DND-41 (cell line): Measurements from ENCODE around the gene SIRT5.

ENCODE experiments used
- ATAC-seq: fragments of 200-7000 bp; cut with Tn5 transposase; 3 replicates; pipeline ENCODE4 v1.9.1; 2021; ENCODE audit warnings: low read depth; ENCODE audit not compliant: insufficient read depth
- DNase-seq: peaks from one replicate; pipeline ENCODE4 v3.0.0-alpha.2; 2020
- H2AFZ ChIP-seq: 2 replicates; pipeline ENCODE4 v1.6.0; 2012; ENCODE audit warnings: low read depth, low read length
- H3K27ac ChIP-seq: 2 replicates; pipeline ENCODE4 v1.5.1; 2012; ENCODE audit warnings: low read length, inconsistent platforms
- H3K27me3 ChIP-seq: fragments of 200-600 bp; sonication (generic); 2 replicates; pipeline ENCODE4 v1.6.0; 2012; ENCODE audit warnings: low read length, mild to moderate bottlenecking, inconsistent platforms; ENCODE audit not compliant: insufficient read depth, poor library complexity
- H3K36me3 ChIP-seq: 2 replicates; pipeline ENCODE4 v1.5.1; 2012; ENCODE audit warnings: low read length, inconsistent platforms; ENCODE audit not compliant: insufficient read depth
- H3K4me1 ChIP-seq: 2 replicates; pipeline ENCODE4 v1.5.1; 2012; ENCODE audit warnings: mild to moderate bottlenecking, low read length; ENCODE audit not compliant: insufficient read depth
- H3K4me2 ChIP-seq: 2 replicates; pipeline ENCODE4 v1.6.0; 2012; ENCODE audit warnings: mild to moderate bottlenecking, moderate library complexity, low read length, inconsistent platforms; ENCODE audit not compliant: insufficient read depth
- H3K4me3 ChIP-seq, 2 experiments: fragments of 200-600 bp in 1 of 2; shearing (Covaris generic) in 1 of 2; 2 replicates each; pipeline ENCODE4 v1.5.1; 2012 to 2016; ENCODE audit warnings: inconsistent platforms in 2 of 2, low read length in 2 of 2, mild to moderate bottlenecking in 2 of 2, low read depth in 1 of 2, moderate library complexity in 1 of 2
- H3K79me2 ChIP-seq: 2 replicates; pipeline ENCODE4 v1.6.0; 2012; ENCODE audit warnings: low read length, inconsistent platforms; ENCODE audit not compliant: insufficient read depth
- H3K9ac ChIP-seq: 2 replicates; pipeline ENCODE4 v1.6.0; 2012; ENCODE audit warnings: low read depth, mild to moderate bottlenecking, inconsistent platforms, low read length, moderate library complexity
- H3K9me3 ChIP-seq: 2 replicates; pipeline ENCODE4 v1.5.1; 2012; ENCODE audit warnings: low read length, moderate library complexity, mild to moderate bottlenecking, inconsistent platforms; ENCODE audit not compliant: insufficient read depth, severe bottlenecking
- H4K20me1 ChIP-seq: 2 replicates; pipeline ENCODE4 v1.6.0; 2012; ENCODE audit warnings: low read length; ENCODE audit not compliant: insufficient read depth
- CTCF ChIP-seq: IDR thresholded peaks from 2 replicates; pipeline ENCODE4 v1.5.1; 2012; ENCODE audit warnings: borderline replicate concordance, low read length, moderate library complexity, mild to moderate bottlenecking; ENCODE audit not compliant: poor library complexity, severe bottlenecking; ENCODE audit errors: extremely low read depth
- EZH2 ChIP-seq: IDR thresholded peaks from 3 replicates; pipeline ENCODE4 v1.6.1; 2012; ENCODE audit warnings: borderline replicate concordance, low read depth, mild to moderate bottlenecking, moderate library complexity, low read length, inconsistent platforms; ENCODE audit not compliant: severe bottlenecking

SIRT5 gene

GRCh38 chr6:13653296-13653695 is 78.9 kb downstream of the SIRT5 start:
- Histone ChIP-seq H3K27ac (no peak overlapping the region), H3K9ac (no peak overlapping the region), H3K4me3 (no peak overlapping the region), H3K79me2 (peaks cover 53% of the 10 kb centered on the region), H2AFZ (no peak overlapping the region), H4K20me1 (peaks cover 7% of the 10 kb centered on the region; the same call in 1 of the 2 replicates), H3K27me3 (no peaks in the 10 kb centered on the region), H3K4me1 (no peaks in the 10 kb centered on the region), H3K9me3 (no peaks in the 10 kb centered on the region), H3K4me2 (no peak overlapping the region), H3K36me3 (peaks cover 56% of the 10 kb centered on the region)
- TF ChIP-seq CTCF (no peak), EZH2 (no peak)
- ATAC-seq (no peak), DNase-seq (no peak)

DNA sequence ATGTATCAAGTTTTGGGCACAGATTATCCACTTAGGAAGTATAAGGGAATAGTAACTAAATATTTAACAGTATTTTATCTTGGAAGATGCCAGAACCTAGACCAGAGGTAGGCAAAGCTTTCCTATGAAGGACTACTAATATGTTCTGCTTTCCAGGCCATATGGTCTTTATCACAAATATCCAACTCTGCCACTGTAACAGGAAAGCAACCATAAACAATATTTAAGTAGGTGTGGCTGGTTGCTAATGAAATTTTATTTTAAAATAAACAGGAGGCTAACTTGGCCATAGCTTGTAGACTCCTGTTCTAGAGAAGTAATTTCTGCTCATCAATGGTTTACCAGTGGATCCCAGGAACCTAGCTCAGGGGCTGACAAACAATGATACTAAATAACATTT is 80.1 kb downstream of the SIRT5 start:
- TF ChIP-seq CTCF (no peak), EZH2 (no peak)
- Histone ChIP-seq H4K20me1 (peaks cover 13% of the 10 kb centered on the region; the same call in 1 of the 2 replicates), H3K9me3 (no peaks in the 10 kb centered on the region), H3K27ac (no peak overlapping the region), H3K4me1 (no peaks in the 10 kb centered on the region), H3K27me3 (no peaks in the 10 kb centered on the region), H3K36me3 (peaks cover 55% of the 10 kb centered on the region), H3K4me3 (no peak overlapping the region), H3K9ac (no peak overlapping the region), H3K4me2 (no peak overlapping the region), H3K79me2 (peaks cover 64% of the 10 kb centered on the region), H2AFZ (no peak overlapping the region)
- DNase-seq (no peak), ATAC-seq (no peak)

DNA sequence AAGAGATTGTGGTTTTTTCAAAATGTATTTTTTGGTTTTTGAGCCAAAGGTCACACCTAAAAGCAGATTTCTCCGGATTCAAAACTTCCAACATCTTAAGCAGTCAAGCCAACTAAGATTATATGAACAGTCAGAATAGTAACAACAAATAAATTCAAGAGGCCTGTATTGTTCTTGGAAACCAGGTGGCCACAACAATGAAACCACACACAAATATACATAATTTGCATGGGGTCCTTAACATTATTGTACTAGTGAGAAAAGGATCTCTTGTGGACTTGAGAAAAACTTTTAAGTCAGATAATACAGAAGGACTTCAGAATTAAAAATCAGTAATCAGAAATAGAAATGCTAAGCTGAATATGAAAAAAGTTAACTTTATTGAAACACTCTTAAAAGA is 81.3 kb downstream of the SIRT5 start:
- Histone ChIP-seq H3K9ac (no peak overlapping the region), H2AFZ (no peak overlapping the region), H3K4me3 (no peak overlapping the region), H3K79me2 (peaks cover 71% of the 10 kb centered on the region), H4K20me1 (peaks cover 22% of the 10 kb centered on the region; the same call in 1 of the 2 replicates), H3K36me3 (peaks cover 47% of the 10 kb centered on the region), H3K27ac (no peak overlapping the region), H3K9me3 (no peaks in the 10 kb centered on the region), H3K27me3 (no peaks in the 10 kb centered on the region), H3K4me2 (no peak overlapping the region), H3K4me1 (no peaks in the 10 kb centered on the region)
- ATAC-seq (no peak), DNase-seq (no peak)
- TF ChIP-seq EZH2 = no peak
- no peak for TF ChIP-seq CTCF

DNA sequence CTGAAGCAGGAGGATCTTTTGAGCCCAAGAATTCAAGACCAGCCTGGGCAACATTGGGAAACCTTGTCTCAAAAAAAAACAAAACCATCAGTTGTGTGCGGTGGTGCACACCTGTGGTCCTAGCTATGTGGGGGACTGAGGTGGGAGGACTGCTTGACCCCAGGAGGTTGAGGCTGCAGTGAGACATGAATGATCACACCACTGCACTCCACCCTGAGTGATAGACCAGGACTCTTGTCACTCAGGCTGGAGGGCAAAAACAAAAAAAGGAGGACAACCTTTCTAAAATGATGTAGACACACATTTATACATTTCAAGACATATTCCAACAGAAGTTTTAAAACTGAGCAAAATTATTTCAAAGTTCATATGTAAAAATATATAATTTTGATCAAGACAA is 85.9 kb downstream of the SIRT5 start:
- H3K4me1 ChIP-seq = no peaks in the 10 kb centered on the region
- H3K9ac ChIP-seq = no peak overlapping the region
- ATAC-seq (no peak), DNase-seq (no peak)
- no peak overlapping the region for H3K4me3 ChIP-seq
- H3K4me2 ChIP-seq = no peak overlapping the region
- no peak overlapping the region for H3K27ac ChIP-seq
- H3K9me3 ChIP-seq = no peaks in the 10 kb centered on the region
- no peak overlapping the region for H2AFZ ChIP-seq
- peaks cover 15% of the 10 kb centered on the region; the same call in 1 of the 2 replicates for H3K36me3 ChIP-seq
- peaks cover 94% of the 10 kb centered on the region for H3K79me2 ChIP-seq
- no peaks in the 10 kb centered on the region for H3K27me3 ChIP-seq
- TF ChIP-seq CTCF = no peak
- no peak for TF ChIP-seq EZH2
- H4K20me1 ChIP-seq = peaks cover 44% of the 10 kb centered on the region
